Activated gamma-delta T cell treated with Interleukin-2 at 50 U/mL for 16 hours (primary cell): ENCODE data around the gene RPS26.
A peak's percentile ranks its signal among the peaks of the same experiment; 100 is the strongest.

Experiments used
- DNase-seq: peaks from one replicate; pipeline ENCODE4 v3.0.0-alpha.2; 2020

Gene RPS26

GRCh38 chr12:56078931-56079722 is 37.4 kb downstream of the RPS26 start:
- peak; percentile 56 for DNase-seq

DNA sequence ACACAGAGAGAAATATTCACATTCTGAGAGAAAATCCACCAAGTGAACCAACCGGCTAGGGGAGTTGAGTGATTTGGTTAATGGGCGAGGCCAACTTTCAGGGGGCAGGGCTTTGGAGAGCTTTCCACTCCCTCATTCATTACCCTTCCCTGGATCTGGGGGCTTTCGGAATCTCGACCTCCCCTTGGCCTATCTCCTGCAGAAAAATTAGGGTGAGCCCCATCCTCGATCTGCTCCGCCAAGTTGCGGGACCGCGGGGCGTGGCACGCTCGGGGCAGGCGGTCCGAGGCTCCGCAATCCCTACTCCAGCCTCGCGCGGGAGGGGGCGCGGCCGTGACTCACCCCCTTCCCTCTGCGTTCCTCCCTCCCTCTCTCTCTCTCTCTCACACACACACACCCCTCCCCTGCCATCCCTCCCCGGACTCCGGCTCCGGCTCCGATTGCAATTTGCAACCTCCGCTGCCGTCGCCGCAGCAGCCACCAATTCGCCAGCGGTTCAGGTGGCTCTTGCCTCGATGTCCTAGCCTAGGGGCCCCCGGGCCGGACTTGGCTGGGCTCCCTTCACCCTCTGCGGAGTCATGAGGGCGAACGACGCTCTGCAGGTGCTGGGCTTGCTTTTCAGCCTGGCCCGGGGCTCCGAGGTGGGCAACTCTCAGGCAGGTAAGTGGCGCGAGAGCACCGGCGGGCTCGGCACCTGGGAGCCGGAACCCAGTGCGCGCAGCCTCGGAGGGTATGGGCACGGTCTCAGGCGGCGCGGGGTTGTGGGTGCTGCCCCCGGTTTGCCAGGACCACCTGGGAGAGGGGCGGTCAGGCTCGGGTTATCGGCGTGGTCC is 38.2 kb downstream of the RPS26 start, which contains the start of gene ERBB3:
ERBB3 (plus strand) TSS at position 443 of the 833 bp plus-strand sequence; CDS start at position 579, 136 bp downstream.
- DNase-seq, result peak; percentile 67

- DNase-seq, result no peak
Measured at GRCh38 chr12:56080556-56081138, 38.9 kb downstream of the RPS26 start.

- DNase-seq, result no peak
Measured at GRCh38 chr12:56081393-56082347, 40.0 kb downstream of the RPS26 start.

DNA sequence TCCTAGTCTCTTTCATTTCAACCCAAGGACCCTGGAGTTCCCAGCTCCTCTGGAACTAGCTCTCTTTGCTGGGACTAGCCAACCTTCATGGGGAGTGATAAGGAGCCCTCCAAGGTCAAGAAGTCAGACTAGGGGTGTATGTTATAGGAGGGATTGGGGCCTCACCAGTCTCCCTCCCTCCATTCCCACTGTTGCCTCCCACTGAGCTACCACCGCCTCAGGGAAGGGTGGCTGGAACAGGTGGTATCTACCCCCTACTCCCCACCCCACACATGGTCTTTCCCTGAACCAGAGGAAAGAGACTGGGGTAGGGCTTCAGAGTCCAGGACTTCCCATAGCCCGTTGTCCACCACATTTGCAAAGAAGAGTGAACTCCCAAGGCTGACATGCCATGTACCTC is 40.7 kb downstream of the RPS26 start:
- no peak for DNase-seq

DNA sequence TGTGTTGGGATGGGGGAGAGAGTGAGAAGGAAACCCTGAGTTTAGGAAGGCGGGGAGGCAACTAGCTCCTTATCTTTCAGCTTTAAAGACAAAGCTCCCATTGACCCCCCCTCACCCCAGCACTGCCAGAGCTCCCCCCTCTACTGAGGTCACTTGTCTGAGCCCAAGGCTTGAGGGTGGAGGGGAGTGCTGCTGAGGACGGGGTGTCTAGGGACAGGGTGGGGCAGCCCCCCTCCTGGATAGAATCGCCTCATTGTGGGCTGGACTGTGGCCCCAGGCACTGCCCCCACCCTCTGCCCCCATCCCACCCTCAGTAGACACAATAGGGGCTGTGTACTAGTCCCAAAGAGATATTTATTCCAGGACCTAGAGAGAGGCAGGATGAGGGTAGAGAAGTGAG is 41.2 kb downstream of the RPS26 start:
- no peak for DNase-seq

DNA sequence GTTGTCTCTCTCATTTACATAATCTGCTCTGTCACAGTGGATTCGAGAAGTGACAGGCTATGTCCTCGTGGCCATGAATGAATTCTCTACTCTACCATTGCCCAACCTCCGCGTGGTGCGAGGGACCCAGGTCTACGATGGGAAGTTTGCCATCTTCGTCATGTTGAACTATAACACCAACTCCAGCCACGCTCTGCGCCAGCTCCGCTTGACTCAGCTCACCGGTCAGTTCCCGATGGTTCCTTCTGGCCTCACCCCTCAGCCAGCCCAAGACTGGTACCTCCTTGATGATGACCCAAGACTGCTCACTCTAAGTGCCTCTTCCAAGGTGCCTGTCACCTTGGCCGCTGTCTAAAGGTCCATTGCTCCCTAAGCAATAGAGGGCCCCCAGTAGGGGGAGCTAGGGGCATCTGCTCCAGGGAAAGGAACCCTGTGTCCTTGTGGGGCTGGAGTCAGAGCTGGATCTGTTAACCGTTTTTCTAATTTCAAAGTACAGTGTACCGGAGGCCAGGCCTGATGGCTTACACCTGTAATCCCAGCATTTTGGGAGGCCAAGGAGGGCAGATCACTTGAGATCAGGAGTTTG is 43.3 kb downstream of the RPS26 start:
- peak; percentile 19 for DNase-seq

GRCh38 chr12:56086096-56086495 is 44.4 kb downstream of the RPS26 start:
- DNase-seq, result no peak

DNA sequence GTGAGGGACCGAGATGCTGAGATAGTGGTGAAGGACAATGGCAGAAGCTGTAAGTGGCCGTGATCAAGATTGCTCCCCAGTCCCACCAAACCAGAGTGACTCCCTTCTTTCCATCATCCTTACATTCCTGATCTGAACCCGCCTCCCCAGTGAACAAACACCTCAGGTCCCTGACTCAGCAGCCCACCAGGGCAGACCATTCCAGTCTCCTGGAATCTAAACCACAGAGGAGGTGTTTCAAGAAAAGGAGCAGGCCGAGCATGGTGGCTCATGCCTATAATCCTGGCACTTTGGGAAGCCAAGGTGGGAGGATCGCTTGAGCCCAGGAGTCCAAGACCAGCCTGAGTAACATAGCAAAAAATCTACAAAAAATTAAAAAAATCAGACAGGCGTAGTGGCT is 44.9 kb downstream of the RPS26 start:
- no peak for DNase-seq

GRCh38 chr12:56087220-56087619 is 45.5 kb downstream of the RPS26 start:
- no peak for DNase-seq
